AG10803 (cell line): ENCODE measurements around the gene MUC20.

Source experiments
- DNase-seq: peaks from one replicate; pipeline ENCODE4 v3.0.0; 2010; ENCODE audit warnings: low read depth
- H3K4me3 ChIP-seq: 2 replicates; pipeline ENCODE4 v1.5.1; 2011; ENCODE audit warnings: mild to moderate bottlenecking, low read length, control low read depth
- TF ChIP-seq, protein P1 (sequence below): conservative IDR thresholded peaks from 2 replicates; pipeline ENCODE4 v1.5.1; 2011; ENCODE audit warnings: mild to moderate bottlenecking, low read length, control low read depth, inconsistent platforms

Gene MUC20

DNA sequence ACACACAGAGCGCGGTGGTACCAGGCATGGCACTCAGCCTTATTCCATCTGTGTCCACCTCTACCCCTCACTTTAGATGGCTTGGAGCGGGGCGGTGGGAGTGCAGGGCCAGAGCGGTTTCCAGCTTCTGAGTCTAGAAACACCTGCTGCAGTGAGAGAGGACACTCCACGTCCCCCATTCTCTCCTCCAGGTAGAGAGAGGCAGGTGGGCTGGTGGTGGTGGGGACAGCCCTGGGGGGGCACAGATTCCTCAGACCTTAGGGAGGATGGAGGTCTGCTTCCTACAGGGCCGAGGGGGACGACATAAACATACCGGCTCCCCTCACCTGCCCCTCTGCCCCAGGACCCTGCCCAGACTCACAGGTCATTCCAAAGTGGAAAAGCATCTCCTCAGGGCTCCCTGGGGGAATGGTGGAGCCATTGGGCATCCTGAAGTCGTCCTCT is 40.4 kb downstream of the MUC20 start:
- no peak overlapping the region for H3K4me3 ChIP-seq
- TF ChIP-seq, protein P1, sequence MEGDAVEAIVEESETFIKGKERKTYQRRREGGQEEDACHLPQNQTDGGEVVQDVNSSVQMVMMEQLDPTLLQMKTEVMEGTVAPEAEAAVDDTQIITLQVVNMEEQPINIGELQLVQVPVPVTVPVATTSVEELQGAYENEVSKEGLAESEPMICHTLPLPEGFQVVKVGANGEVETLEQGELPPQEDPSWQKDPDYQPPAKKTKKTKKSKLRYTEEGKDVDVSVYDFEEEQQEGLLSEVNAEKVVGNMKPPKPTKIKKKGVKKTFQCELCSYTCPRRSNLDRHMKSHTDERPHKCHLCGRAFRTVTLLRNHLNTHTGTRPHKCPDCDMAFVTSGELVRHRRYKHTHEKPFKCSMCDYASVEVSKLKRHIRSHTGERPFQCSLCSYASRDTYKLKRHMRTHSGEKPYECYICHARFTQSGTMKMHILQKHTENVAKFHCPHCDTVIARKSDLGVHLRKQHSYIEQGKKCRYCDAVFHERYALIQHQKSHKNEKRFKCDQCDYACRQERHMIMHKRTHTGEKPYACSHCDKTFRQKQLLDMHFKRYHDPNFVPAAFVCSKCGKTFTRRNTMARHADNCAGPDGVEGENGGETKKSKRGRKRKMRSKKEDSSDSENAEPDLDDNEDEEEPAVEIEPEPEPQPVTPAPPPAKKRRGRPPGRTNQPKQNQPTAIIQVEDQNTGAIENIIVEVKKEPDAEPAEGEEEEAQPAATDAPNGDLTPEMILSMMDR = no peak
- DNase-seq = no peak

DNA sequence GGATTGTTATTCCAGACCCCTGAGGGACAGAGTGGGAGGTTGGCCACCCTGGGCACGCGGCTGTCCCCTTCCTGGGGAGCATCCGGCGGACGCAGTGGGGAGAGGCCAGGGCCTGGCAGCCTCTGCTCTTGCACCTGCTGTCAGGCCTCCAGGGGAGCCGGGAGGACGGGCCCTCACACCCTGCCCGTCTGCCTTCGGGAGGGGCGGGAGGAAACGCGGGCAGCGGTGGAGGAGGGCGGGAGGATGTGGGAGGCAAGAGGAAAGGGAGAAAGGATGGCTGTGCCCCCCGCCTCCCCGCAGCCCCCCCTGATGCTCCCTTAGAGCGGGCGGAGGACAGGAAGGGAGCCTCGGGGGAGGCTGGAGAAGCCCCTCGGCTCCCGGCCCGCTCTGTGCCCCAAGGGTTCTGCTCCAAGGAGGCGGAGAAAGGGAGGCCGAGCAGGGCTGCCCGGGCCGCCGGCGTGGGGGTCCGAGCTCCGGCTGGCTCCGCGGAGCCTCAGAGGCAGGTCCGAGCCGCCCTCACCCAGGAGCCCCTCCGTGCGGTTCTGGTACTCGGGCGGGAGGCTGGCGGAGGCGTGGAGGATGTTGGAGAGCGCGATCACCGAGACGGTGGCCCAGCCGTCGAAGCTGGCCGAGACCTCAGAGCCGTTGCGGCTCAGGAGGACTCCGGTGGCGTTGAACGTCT is 40.9 kb downstream of the MUC20 start:
- TF ChIP-seq, protein P1 = no peak

DNA sequence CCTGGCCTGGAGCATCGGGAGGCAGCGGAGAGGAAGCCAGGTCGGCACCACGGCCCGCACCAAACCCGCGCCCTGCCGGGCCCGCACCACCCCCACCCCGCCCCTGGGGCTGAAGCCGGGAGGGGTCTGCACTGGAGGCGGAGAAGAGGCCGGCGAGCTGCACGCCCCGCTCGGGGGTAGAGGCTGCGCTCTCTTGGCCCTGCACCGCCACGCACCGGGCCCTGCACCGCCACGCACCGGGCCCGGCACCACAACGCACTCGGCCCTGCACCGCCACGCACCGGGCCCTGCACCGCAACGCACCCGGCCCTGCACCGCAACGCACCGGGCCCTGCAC is 41.4 kb downstream of the MUC20 start:
- no peak for DNase-seq
- no peak overlapping the region for H3K4me3 ChIP-seq
- TF ChIP-seq, protein P1 = no peak

More for the DNA sequence above, 40.9 kb downstream of the MUC20 start:
- no peak for DNase-seq
- no peak overlapping the region for H3K4me3 ChIP-seq

DNA sequence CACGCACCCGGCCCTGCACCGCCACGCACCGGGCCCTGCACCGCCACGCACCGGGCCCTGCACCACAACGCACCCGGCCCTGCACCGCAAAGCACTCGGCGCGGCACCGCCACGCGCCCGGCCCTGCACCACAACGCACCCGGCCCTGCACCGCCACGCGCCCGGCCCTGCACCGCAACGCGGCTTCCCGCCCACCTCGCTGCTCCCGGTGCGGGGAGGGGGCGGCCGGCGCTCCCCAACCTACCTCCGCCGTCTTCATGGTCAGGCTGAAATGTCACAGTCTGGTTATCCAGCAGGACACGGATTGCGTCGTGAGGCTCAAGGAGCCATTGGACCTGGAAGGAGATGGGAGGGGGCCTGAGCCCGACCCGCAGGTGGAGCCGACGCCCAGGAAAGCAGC is 41.8 kb downstream of the MUC20 start:
- TF ChIP-seq, protein P1 = no peak
- no peak for DNase-seq
- H3K4me3 ChIP-seq = no peak overlapping the region

DNA sequence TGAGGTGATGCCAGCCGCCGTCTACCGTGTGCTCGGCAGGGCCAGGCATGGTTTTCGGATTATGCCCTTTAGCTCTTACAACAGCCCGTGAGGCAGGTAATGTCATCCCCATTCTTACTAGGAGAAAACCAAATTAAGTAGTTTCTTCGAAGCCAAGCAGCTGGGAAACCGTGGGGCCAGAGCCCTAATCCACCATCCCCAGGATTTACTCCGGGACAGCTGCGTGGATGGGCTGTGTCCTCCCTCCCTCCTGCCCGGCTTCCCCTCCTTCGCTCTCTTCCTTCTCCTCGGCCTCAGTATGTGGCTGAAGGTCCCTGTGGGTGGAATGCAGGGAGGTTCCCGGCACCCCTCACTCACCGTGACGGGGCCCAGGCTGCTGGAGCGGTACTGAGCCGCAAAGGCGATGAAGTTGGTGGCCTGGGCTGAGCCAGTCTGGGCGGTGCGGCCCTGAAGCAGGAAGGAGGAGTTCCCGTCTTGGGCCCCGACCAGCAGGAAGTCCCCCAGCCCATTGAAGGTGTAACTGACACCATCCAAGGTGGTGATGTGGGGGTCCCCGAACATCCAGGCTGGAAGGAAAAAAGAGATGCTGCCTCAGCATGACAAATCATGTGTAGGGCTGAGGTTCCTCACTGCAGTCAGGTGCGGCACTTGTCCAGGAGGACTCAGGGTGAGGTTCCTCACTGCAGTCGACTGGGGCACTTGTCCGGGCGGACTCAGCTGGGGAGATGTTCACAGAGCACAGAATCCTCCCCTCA is 42.5 kb downstream of the MUC20 start:
- TF ChIP-seq, protein P1 = no peak
- DNase-seq = no peak

DNA sequence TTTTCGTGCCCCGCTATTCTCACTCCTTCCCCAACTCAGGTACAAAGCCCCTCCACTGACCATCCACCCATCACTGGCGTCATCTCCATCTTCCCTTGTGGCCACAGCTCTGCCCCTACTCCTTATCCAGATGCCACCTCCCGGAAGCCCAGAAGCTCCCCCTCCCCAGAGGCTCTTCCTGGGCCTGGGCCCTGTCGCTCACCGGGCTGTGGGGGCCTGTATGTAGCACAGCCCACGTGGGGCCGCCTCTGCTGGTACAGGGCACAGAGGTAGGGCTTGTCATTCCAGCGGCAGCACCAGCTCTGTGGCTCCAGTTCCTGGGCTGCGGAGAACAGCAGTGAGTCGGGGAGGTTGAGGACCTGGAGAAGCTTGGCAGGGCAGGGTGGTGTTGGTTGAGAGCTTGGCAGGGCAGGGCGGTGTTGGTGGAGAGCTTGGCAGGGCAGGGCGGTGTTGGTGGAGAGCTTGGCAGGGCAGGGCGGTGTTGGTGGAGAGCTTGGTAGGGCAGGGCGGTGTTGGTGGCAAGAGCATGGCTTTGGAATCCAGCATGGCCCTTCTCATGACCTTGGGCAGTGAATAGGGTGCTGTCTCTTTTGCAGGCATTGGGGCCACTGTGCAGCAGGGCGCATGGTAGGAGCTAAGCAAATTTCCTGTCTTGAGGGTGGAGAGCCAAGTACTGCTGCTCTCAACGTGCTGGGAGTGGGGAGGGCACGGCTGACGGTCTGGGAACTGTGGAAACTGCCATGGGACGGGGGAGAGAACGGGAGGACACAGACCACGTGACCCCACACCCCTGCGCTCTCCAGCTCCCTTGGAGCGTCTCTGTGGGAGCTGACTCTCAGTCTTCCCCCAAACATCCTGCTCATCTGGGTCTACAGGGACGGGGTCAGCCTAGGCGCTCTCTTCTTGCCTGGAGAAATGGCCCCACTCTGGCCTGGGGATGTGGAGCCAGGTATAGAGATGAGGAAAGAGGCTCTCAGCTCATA is 43.4 kb downstream of the MUC20 start:
- no peak overlapping the region for H3K4me3 ChIP-seq
- no peak for DNase-seq
- TF ChIP-seq, protein P1 = no peak

More for the DNA sequence above, 42.5 kb downstream of the MUC20 start:
- H3K4me3 ChIP-seq = no peak overlapping the region
